Stomach (tissue), 9 donors: ENCODE results near the gene TAS1R1. TPM values are rescaled to one million over a fixed set of nuclear protein-coding genes. Genes with fewer than 3 reads are reported as not detected.

Source experiments
- DNase-seq, 2 donors: peaks; one replicate each; pipeline versions ENCODE4 v3.0.0 to v3.0.0-alpha.2; 2013 to 2019
- H3K27ac ChIP-seq, 5 donors: fragments of 200-600 bp in 4 of 5; sonication (generic) in 4 of 5; one replicate each; pipeline ENCODE4 v1.5.1; 2013 to 2019; ENCODE audit warnings: mild to moderate bottlenecking in 1 of 5, moderate library complexity in 1 of 5
- H3K27me3 ChIP-seq, 3 donors: fragments of 200-600 bp; sonication (generic); one replicate each; pipeline ENCODE4 v1.5.1; 2017 to 2019; ENCODE audit warnings: mixed run types in 1 of 3
- H3K36me3 ChIP-seq, 4 donors: fragments of 200-600 bp; sonication (generic); 1 replicate in 3 of 4; 2 replicates in 1 of 4; pipeline ENCODE4 v1.5.1; 2016 to 2019
- H3K4me1 ChIP-seq, 4 donors: fragments of 200-600 bp; sonication (generic); one replicate each; pipeline ENCODE4 v1.5.1; 2016 to 2019
- H3K4me3 ChIP-seq, 4 donors: fragments of 200-600 bp; sonication (generic) in 3 of 4; one replicate each; pipeline ENCODE4 v1.5.1; 2016 to 2019; ENCODE audit warnings: mild to moderate bottlenecking in 1 of 4
- H3K9me3 ChIP-seq, 4 donors: fragments of 200-600 bp; sonication (generic); one replicate each; pipeline ENCODE4 v1.5.1; 2016 to 2019
- EP300 ChIP-seq: sonication (generic); formaldehyde crosslinking; IDR thresholded peaks from one replicate; pipeline ENCODE4 v1.6.1; 2017; ENCODE audit warnings: antibody characterized with exemption
- POLR2A ChIP-seq, 4 donors: fragments of 450-650 bp; IDR thresholded peaks; one replicate each; pipeline ENCODE4 v1.6.1; 2016; ENCODE audit warnings: antibody characterized with exemption in 4 of 4, control low read depth in 2 of 4, mild to moderate bottlenecking in 1 of 4, moderate library complexity in 1 of 4
- POLR2AphosphoS5 ChIP-seq, 3 donors: sonication (generic); formaldehyde crosslinking; IDR thresholded peaks; one replicate each; pipeline ENCODE4 v1.6.1; 2016; ENCODE audit warnings: antibody characterized with exemption in 3 of 3
- WGBS, 5 donors: extraction: QIAGEN DNeasy Blood & Tissue Kit in 3 of 5; methylation state at CpG; one replicate each; pipeline versions ENCODE4 v1.1.5 to v1.1.7; 2013 to 2018; 5-methylcytosine and 5-hydroxymethylcytosine counted together
- intact Hi-C: fragments of 100-400 bp; cut with DNase I; formaldehyde crosslinking; loops from one replicate; pipeline ENCODE4 v1.15.1; 2023; ENCODE audit warnings: low total_unique reads
- polyA plus RNA-seq, 3 donors: library from polyadenylated mRNA; stranded (reverse); fragments of 200-250 nt; gene quantifications; one replicate each; pipeline ENCODE4 v1.2.3, GENCODE V29; 2013
- total RNA-seq, 5 donors: library from RNA; depleted of rRNA; stranded (reverse); fragments of >200 nt; gene quantifications; one replicate each; pipeline versions ENCODE4 v1.1.0 to v1.2.3, GENCODE V29; 2014 to 2016
- TF ChIP-seq, protein P1 (sequence below), 7 experiments: fragments of 450-650 bp in 4 of 7; fragments of 200-600 bp in 3 of 7; sonication (generic) in 3 of 7; IDR thresholded peaks; one replicate each; pipeline ENCODE4 v1.5.1; 2016 to 2019; ENCODE audit warnings: antibody characterized with exemption in 7 of 7, control low read depth in 2 of 7, mild to moderate bottlenecking in 1 of 7
- donor health status: healthy with polysubstance abuse.
- donor health status: Bipolar disorder and iron deficiency.
- donor health status: healthy.

TAS1R1 gene
- total and polyA plus RNA-seq, 8 donors: 0.08 to 0.12 TPM; not detected in 6

DNA sequence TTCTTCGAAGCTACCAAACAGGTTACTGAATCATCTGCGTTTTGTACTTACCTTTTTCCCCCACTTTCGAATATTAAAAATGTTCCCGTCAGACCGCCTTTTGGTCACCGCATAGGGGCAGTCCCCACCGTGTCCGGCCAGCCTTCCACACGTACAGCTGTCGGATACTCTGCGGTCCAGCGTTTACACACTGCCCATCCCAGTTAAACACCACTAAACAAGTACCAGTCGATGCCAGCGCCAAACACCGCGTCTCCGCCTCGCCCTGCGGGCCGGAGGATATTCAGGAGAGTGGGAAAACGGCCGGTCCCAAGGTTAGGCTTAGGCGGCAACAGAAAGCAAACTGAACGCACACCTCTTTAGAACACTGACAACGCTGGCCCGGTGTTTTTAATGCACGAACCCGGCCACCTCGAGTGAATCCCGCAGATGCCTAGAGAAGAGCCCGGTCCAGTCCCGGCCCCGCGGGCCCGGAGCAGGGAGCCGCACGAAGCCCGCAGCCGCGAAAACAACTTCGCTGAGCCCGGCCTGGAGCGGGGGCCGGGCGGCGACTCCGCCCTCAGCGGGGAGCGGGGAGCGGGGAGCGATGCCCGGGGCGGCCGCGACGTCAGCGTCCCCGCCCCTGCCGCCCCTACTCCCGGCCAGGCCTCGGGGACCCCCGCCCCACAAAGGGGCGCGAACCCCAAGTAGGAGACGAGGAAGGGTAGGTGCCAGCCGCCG, 57.7 kb downstream of the TAS1R1 start:
- Histone ChIP-seq H3K4me3 (peak overlapping the region; percentile 97 to 100 (median 100)), H3K27ac (peak overlapping the region; percentile 94 to 96 (median 96)), H3K27me3 (no peaks in the 10 kb centered on the region), H3K9me3 (no peaks in the 10 kb centered on the region), H3K36me3 (peaks cover 0 to 13% (median 5%) of the 10 kb centered on the region in 4 donors), H3K4me1 (peaks cover 18 to 60% (median 40%) of the 10 kb centered on the region in 4 donors)
- intact Hi-C loops: no loop called here
- WGBS, 5 donors: 0 to 1% (median 0%) methylated on average over 22 to 67 of the region's 67 CpGs
- DNase-seq: peak; percentile 62 to 78
- TF ChIP-seq POLR2A (IDR thresholded peaks at IDR 0.05) (no peak), POLR2AphosphoS5 (IDR thresholded peaks at IDR 0.05) (peak in 2 of 3 donors; percentile 12 to 42)
- TF ChIP-seq, protein P1, sequence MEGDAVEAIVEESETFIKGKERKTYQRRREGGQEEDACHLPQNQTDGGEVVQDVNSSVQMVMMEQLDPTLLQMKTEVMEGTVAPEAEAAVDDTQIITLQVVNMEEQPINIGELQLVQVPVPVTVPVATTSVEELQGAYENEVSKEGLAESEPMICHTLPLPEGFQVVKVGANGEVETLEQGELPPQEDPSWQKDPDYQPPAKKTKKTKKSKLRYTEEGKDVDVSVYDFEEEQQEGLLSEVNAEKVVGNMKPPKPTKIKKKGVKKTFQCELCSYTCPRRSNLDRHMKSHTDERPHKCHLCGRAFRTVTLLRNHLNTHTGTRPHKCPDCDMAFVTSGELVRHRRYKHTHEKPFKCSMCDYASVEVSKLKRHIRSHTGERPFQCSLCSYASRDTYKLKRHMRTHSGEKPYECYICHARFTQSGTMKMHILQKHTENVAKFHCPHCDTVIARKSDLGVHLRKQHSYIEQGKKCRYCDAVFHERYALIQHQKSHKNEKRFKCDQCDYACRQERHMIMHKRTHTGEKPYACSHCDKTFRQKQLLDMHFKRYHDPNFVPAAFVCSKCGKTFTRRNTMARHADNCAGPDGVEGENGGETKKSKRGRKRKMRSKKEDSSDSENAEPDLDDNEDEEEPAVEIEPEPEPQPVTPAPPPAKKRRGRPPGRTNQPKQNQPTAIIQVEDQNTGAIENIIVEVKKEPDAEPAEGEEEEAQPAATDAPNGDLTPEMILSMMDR (IDR thresholded peaks at IDR 0.05): no peak

DNA sequence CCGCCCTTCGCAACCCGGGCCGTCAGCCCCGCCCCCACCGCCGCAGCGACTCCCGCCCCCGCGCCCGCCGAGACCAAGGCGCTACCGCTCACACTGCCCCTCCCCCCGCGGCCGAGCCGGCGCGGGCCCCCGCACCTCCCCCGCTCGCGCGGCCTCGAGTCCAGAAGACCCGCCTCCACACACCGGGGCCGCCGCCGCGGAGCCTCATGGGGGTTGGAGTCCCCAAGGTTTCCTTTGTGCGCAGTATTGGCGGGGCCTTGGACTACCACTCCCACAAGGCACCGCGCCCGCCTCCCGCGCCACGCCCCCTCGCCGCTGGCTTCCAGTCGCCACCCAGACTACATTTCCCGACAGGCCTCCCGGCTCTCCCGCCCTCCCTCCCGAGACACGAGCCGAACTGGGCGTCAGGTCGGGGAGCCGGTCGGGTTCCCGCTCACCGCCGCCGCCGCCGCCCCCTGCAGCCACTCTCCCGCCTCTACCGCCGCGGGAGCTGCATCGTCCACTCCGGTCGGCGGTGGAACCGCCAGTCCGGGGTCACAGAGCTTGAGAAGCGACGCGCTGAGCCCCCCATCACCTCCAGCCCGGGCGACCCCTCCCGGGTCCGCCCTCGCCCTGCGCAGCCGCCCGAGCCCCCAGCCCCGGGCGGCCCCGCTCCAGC, 58.4 kb downstream of the TAS1R1 start, which contains the start of gene PHF13:
Gene PHF13, plus strand, starts transcription at position 371 of the 658 bp plus-strand sequence. CDS start 336 bp downstream, outside the sequence.
- Histone ChIP-seq H3K36me3 (peaks cover 0 to 19% (median 12%) of the 10 kb centered on the region in 4 donors), H3K4me1 (peaks cover 18 to 60% (median 42%) of the 10 kb centered on the region in 4 donors), H3K27ac (peak within 1 kb of the TSS; percentile 94 to 96 (median 96)), H3K9me3 (no peaks in the 10 kb centered on the region), H3K27me3 (no peaks in the 10 kb centered on the region), H3K4me3 (peak within 1 kb of the TSS; percentile 97 to 100 (median 100))
- intact Hi-C loops: no loop called here
- peak; percentile 36 to 89 (median 50) for TF ChIP-seq POLR2AphosphoS5 (IDR thresholded peaks at IDR 0.05)
- TF ChIP-seq, protein P1 (IDR thresholded peaks at IDR 0.05): no peak
- TF ChIP-seq POLR2A (IDR thresholded peaks at IDR 0.05): no peak
- TF ChIP-seq EP300: no peak
- 0 to 1% (median 1%) methylated on average over 13 to 84 of the region's 84 CpGs for WGBS, 5 donors
- peak; percentile 100 for DNase-seq

DNA sequence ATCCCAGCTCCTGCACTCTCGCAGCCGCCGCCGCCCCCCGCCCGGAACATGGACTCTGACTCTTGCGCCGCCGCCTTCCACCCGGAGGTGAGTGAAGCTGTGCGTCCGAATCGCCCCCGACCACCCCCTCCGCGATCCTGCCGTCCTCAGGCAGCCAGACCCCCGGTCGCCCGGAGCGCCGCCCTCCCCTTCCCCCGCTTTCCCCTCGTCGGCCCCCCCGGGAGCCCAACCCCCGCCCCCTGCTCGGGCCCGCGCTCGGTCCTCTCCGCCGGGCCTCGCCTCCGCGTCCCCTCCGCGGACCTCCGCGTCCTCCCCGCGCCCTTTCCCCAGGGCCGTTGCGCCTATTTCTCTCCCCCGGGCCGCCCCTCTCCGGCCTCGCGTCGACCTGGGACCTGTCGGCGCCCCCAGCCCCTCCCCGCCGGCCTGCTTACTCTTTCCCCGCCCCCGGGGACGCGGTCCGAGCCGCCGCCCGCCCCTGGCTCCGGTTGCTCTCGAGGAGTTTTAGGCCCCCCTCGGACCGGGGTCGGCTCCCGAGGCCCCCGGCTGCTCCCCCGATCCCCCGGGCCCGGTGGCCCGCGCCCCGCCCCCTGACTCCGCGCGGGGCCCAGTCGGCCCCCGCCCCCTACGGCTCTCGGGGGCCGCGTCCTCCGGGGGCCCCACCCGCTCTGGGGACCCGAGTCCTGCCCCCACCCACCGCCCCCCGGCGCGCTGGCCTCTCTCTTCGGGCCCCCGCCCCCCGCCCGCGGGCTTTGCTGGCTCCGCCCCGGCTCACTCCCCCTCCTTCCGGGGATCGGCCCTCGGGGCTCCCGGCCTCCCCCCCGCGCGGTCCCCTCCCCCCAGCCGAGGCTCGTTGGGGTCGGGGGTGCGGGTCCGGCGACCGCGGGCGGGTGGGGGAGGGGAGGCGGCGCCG, 59.2 kb downstream of the TAS1R1 start:
- WGBS, 5 donors: 1 to 2% (median 1%) methylated on average over 22 to 112 of the region's 117 CpGs
- Histone ChIP-seq H3K4me3 (peak overlapping the region; percentile 97 to 100 (median 100)), H3K4me1 (peaks cover 18 to 58% (median 41%) of the 10 kb centered on the region in 4 donors), H3K9me3 (no peaks in the 10 kb centered on the region), H3K27me3 (no peaks in the 10 kb centered on the region), H3K36me3 (peaks cover 0 to 23% (median 20%) of the 10 kb centered on the region in 4 donors), H3K27ac (peak overlapping the region; percentile 90 to 96 (median 96))
- TF ChIP-seq, protein P1 (IDR thresholded peaks at IDR 0.05): no peak
- TF ChIP-seq POLR2AphosphoS5 (IDR thresholded peaks at IDR 0.05) (no peak), POLR2A (IDR thresholded peaks at IDR 0.05) (no peak), EP300 (no peak)
- intact Hi-C loops: no loop called here
- peak; percentile 52 to 86 for DNase-seq
